Stimulated activated CD4-positive, alpha-beta T cell treated with anti-CD3 and anti-CD28 coated beads, TNF-alpha, amount 100 ng/mL, for 48 hours (primary cell): ENCODE measurements around the gene TMEM131L.
"Not testable (repeated sequence)": the region's sequence is repeated elsewhere in the genome, so short reads cannot be mapped to it uniquely, and the experiment has no call there.

Experiments used
- DNase-seq, 3 donors: peaks; one replicate each; pipeline ENCODE4 v3.0.0-alpha.2; 2020; ENCODE audit warnings: low read depth in 3 of 3

Gene TMEM131L

GRCh38 chr4:153649572-153649991, 183.4 kb downstream of the TMEM131L start:
- DNase-seq = no peak

GRCh38 chr4:153651116-153651515, 185.0 kb downstream of the TMEM131L start:
- DNase-seq = no peak

GRCh38 chr4:153651587-153651986, 185.4 kb downstream of the TMEM131L start:
- peak in 2 of 3 donors; percentile 52 to 54 for DNase-seq

- DNase-seq = no peak
Observed at GRCh38 chr4:153652051-153652784, 186.1 kb downstream of the TMEM131L start.

GRCh38 chr4:153655002-153655541, 188.9 kb downstream of the TMEM131L start:
- DNase-seq = no peak

- DNase-seq = no peak
Observed at GRCh38 chr4:153655928-153656327, 189.8 kb downstream of the TMEM131L start.

- DNase-seq = no peak
Observed at GRCh38 chr4:153661215-153661822, 195.2 kb downstream of the TMEM131L start.

- DNase-seq = no peak
Observed at GRCh38 chr4:153661908-153662307, 195.7 kb downstream of the TMEM131L start.

GRCh38 chr4:153663667-153664066, 197.5 kb downstream of the TMEM131L start:
- DNase-seq = no peak

GRCh38 chr4:153666505-153666904, 200.3 kb downstream of the TMEM131L start:
- not testable (repeated sequence) for DNase-seq

- no peak for DNase-seq
Observed at GRCh38 chr4:153668647-153669046, 202.5 kb downstream of the TMEM131L start.

- no peak for DNase-seq
Observed at GRCh38 chr4:153669838-153670237, 203.7 kb downstream of the TMEM131L start.

- DNase-seq = no peak
Observed at GRCh38 chr4:153676486-153676885, 210.3 kb downstream of the TMEM131L start.

- DNase-seq = no peak
Observed at GRCh38 chr4:153676984-153677383, 210.8 kb downstream of the TMEM131L start.

- DNase-seq = no peak
Observed at GRCh38 chr4:153679486-153679885, 213.3 kb downstream of the TMEM131L start.

GRCh38 chr4:153683763-153684181, 217.6 kb downstream of the TMEM131L start:
- DNase-seq = no peak

- peak; percentile 29 to 41 (median 31) for DNase-seq
Observed at GRCh38 chr4:153684182-153684970, 218.2 kb downstream of the TMEM131L start, which contains the start of gene TLR2. TSS of gene TLR2 (plus strand) at chr4:153684280. CDS start at chr4:153702908, 18,628 bp downstream.

- DNase-seq = no peak
Observed at GRCh38 chr4:153684971-153685371, 218.8 kb downstream of the TMEM131L start.
